Stomach smooth muscle (tissue), 2 donors: ENCODE results near the gene ZNF236.
"Not testable (repeated sequence)": the region's sequence is repeated elsewhere in the genome, so short reads cannot be mapped to it uniquely, and the experiment has no call there.

ENCODE experiments used
- H3K27ac ChIP-seq: one replicate; pipeline ENCODE4 v1.7.0; 2013; ENCODE audit warnings: mild to moderate bottlenecking, low read length, inconsistent platforms
- H3K27me3 ChIP-seq, 2 donors: one replicate each; pipeline ENCODE4 v1.7.0; 2013; ENCODE audit warnings: low read length in 2 of 2; ENCODE audit not compliant: insufficient read depth in 2 of 2, control insufficient read depth in 1 of 2
- H3K36me3 ChIP-seq, 2 donors: one replicate each; pipeline ENCODE4 v1.7.0; 2013; ENCODE audit warnings: low read length in 2 of 2; ENCODE audit not compliant: control insufficient read depth in 2 of 2, insufficient read depth in 2 of 2
- H3K4me1 ChIP-seq: one replicate; pipeline ENCODE4 v1.7.0; 2013; ENCODE audit warnings: low read length; ENCODE audit not compliant: control insufficient read depth, insufficient read depth
- H3K4me3 ChIP-seq, 2 donors: one replicate each; pipeline ENCODE4 v1.7.0; 2013; ENCODE audit warnings: low read length in 2 of 2
- H3K9ac ChIP-seq, 2 donors: one replicate each; pipeline ENCODE4 v1.7.0; 2013; ENCODE audit warnings: low read length in 2 of 2, mild to moderate bottlenecking in 1 of 2
- H3K9me3 ChIP-seq, 2 donors: one replicate each; pipeline ENCODE4 v1.7.0; 2013; ENCODE audit warnings: low read length in 2 of 2; ENCODE audit not compliant: control insufficient read depth in 2 of 2
- donor health status: healthy.
- donor health status: Pancreatic carcinoma.

ZNF236 gene

DNA sequence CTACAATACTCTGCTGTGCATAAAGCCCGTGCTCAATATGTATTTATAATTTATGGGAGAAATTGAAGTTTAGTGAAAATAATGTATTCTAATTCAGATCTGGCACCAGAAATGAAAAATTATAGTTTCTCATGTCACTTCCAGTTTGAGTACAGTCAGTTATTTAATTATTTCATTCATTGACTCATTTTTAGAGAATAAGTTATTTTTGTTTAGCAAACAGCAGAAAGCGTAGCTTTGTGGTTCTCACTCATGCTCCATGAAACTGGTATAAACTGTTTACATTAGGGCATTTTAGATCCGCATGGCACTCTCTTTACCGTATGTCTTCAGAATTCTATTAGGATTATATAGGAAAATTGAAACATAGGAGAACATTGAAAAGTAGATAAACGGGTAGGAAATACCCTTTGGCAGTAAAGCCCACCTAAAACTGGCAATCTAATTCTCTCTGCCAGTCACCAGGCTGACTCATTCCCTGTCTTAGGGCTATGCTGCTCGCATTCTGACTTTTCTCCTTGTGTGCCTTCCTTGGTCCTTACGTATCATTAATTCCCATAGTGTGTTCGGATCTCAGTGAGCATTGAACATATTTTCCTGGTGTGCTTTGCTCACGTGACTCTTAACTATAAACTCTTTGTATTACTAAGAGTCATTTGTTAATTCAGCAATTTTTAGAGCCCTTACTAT, 106.0 kb downstream of the ZNF236 start:
- Histone ChIP-seq H3K4me3 (no peak overlapping the region), H3K36me3 (peaks cover 19 to 20% of the 10 kb centered on the region in 2 donors), H3K4me1 (peaks cover 9% of the 10 kb centered on the region), H3K9me3 (no peaks in the 10 kb centered on the region), H3K27me3 (no peaks in the 10 kb centered on the region), H3K9ac (no peak overlapping the region), H3K27ac (no peak overlapping the region)

DNA sequence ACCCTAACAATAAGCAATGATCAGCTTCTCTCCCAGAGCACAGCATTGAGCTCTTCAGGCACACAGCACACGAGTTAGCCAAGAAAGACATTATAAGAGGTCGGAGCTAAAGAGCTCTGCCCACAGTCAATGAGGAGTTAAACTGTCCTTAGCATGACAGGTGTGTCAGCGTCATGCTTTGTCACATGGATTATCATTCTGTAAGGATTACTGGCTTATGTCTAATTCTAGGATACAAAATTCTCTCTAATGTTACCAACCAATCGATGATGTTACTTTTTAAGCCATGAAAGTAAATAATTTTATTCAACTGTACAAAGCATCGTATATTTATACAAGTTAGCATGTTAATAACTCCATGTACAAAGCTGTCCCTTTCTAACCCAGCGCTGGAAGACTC, 108.8 kb downstream of the ZNF236 start:
- H3K36me3 ChIP-seq: peaks cover 20 to 26% of the 10 kb centered on the region in 2 donors

DNA sequence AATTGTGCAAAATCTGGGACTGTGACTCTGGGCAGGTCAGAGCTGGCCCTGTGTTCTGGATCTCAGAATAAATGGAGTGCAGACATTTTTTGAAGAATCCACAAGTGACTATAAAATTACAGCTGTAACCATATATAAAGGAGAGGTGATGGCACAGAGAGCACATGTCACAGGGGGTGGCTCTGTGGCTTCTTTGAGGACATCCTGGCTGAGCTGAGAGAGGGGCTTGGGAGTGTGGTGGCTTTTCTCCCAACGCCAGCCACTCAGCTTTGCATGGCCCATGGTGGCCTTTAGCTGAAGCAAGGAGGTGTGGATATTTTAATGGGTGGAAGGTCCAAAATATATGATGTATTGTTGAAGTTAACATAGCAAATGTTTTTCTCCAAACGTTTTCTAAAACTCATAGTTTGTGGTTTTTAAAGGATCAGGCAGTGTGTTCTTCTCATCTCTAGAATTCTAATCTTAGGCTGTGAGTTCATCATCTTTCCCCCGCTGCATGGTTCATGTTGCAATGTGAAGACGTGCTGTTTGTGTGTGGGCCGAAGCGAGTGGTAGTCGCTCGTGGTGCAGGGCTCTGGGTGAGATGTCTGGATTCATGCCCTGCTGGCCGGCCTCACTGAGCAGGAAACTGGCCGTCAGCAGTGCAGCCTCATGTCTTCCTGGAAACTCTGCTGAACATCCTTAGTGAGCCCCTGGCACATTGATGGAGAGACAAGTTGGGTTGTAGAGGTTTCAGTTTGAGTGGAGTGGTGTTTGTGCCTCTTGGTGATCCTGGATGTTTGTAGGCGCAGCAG, 109.9 kb downstream of the ZNF236 start:
- Histone ChIP-seq H3K9ac (no peak overlapping the region), H3K27me3 (no peaks in the 10 kb centered on the region), H3K4me1 (no peaks in the 10 kb centered on the region), H3K9me3 (no peaks in the 10 kb centered on the region), H3K36me3 (peaks cover 23 to 32% of the 10 kb centered on the region in 2 donors), H3K4me3 (no peak overlapping the region), H3K27ac (no peak overlapping the region)

More for the DNA sequence above, 108.8 kb downstream of the ZNF236 start:
- Histone ChIP-seq H3K4me3 (no peak overlapping the region), H3K9me3 (no peaks in the 10 kb centered on the region), H3K27me3 (no peaks in the 10 kb centered on the region), H3K4me1 (no peaks in the 10 kb centered on the region), H3K9ac (no peak overlapping the region), H3K27ac (no peak overlapping the region)

DNA sequence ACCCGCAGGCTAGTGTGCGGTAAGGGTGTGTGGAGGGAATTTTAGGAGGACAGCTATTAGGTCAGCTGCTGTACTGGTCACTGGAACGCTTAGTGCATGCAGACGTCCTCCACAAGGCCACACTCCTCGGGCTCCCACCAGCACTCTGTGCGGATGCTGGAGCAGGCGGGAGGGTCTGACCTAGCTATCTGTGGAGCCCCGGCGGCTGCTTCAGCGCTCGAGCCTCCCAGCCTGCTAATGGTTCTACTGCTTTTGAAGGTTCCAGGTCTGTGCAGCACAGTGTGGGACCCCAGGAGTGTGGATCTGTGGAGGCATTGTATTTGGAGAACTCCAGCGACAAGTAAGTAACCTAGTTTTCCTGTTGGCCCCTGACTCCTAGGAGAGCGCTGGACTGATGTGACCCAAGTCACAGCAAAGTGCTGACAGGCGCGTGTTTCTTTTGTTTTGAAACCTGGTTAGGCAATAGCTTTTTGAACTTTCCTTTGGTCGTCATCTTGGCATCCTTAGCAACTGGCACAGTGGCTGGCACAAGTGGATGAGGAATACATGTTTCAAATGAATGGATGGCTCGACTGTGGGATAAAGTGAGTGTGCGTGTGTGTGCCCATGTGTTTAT, 113.5 kb downstream of the ZNF236 start:
- H3K27ac ChIP-seq: no peak overlapping the region
- H3K27me3 ChIP-seq: no peaks in the 10 kb centered on the region
- no peaks in the 10 kb centered on the region for H3K9me3 ChIP-seq
- H3K36me3 ChIP-seq: peaks cover 37 to 40% of the 10 kb centered on the region in 2 donors
- no peak overlapping the region for H3K9ac ChIP-seq
- H3K4me1 ChIP-seq: no peaks in the 10 kb centered on the region
- no peak overlapping the region for H3K4me3 ChIP-seq

DNA sequence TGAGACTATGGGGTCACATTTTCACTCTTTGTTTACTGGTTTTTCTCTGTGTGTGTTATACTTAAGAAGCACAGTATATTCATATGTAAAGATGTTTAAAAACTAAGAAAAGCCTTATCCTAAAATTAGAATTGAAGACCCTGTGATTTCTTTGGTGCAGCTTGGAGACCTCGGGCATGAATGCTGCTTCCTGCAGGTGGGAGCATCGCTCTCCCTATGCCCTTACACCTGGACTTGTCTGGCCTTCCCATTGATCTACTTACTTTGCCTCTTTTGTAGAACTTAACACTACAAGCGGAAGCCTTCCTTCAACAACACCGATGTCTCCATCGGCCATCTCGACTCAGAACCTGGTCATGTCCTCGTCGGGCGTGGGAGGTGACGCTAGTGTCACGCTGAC, 114.5 kb downstream of the ZNF236 start:
- H3K36me3 ChIP-seq: peaks cover 37 to 38% of the 10 kb centered on the region in 2 donors
- no peak overlapping the region for H3K27ac ChIP-seq
- H3K9me3 ChIP-seq: no peaks in the 10 kb centered on the region
- no peak overlapping the region for H3K4me3 ChIP-seq
- H3K27me3 ChIP-seq: no peaks in the 10 kb centered on the region
- H3K9ac ChIP-seq: no peak overlapping the region
- H3K4me1 ChIP-seq: no peaks in the 10 kb centered on the region

DNA sequence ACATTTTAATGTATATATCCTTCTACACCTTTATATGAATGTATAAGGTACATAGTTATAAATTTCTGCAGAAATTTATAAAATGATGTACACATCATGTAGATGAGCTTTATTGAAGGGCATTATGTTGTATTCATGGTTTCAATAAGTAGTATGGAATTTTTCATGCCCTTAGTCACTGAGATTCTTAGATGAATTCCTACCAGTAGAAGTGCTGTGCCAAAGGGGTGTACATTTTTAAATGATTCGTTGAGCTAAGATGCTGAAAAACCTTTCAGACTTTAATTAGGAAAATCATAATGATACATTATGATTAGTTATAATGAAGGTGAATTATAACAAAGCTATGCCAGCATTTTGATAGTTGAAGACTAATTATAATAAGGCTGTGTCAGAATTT, 115.2 kb downstream of the ZNF236 start:
- Histone ChIP-seq H3K4me3 (no peak overlapping the region), H3K27ac (no peak overlapping the region), H3K4me1 (no peaks in the 10 kb centered on the region), H3K36me3 (peaks cover 37% of the 10 kb centered on the region in 2 donors), H3K9ac (no peak overlapping the region), H3K27me3 (no peaks in the 10 kb centered on the region), H3K9me3 (no peaks in the 10 kb centered on the region)

DNA sequence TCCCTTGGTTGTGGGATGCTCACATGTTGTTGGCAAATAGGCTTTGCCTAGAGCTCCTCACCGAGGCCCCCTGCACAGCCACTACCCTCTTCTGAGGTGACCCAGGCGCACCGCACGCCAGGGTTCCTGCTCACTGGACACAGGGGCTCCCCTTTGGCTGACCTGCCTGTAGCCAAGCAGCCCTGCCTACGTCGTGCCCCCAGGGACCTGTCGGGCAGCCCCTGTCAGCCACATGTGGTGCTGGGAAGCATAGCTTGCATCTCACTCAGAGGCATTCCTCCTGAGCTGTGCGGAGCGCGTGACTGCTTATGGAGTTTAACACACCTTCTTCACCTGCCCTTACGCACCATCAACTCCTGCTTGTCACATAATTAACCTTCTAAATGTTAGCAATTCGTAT, 116.3 kb downstream of the ZNF236 start:
- Histone ChIP-seq H3K9me3 (no peaks in the 10 kb centered on the region), H3K36me3 (peaks cover 36 to 37% of the 10 kb centered on the region in 2 donors)

DNA sequence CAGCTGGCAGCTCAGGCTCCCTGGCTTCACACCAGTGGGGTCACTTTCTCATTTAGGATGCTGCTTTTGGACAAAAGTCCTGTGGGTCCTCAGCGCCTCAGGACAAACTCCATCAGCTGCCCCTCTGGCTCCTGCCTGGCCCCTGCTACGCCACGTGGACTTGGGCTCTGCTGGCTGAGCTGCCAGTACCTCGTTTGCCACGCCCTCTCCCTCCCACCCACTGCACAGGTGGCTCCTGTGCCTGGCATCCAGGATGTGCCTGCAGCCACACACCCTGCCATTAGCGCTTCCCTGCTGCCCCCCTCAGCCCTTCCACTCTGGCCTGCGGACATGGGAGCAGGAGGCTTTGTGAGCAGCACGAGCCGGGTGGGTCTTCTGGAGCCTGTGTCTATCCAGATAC, 118.9 kb downstream of the ZNF236 start:
- Histone ChIP-seq H3K36me3 (peaks cover 28 to 30% of the 10 kb centered on the region in 2 donors), H3K27me3 (no peaks in the 10 kb centered on the region), H3K9ac (no peak overlapping the region), H3K4me3 (no peak overlapping the region), H3K27ac (no peak overlapping the region), H3K9me3 (no peaks in the 10 kb centered on the region), H3K4me1 (no peaks in the 10 kb centered on the region)

More for the DNA sequence above, 116.3 kb downstream of the ZNF236 start:
- H3K27ac ChIP-seq: no peak overlapping the region
- H3K9ac ChIP-seq: no peak overlapping the region
- H3K4me1 ChIP-seq: no peaks in the 10 kb centered on the region
- H3K27me3 ChIP-seq: no peaks in the 10 kb centered on the region
- no peak overlapping the region for H3K4me3 ChIP-seq

DNA sequence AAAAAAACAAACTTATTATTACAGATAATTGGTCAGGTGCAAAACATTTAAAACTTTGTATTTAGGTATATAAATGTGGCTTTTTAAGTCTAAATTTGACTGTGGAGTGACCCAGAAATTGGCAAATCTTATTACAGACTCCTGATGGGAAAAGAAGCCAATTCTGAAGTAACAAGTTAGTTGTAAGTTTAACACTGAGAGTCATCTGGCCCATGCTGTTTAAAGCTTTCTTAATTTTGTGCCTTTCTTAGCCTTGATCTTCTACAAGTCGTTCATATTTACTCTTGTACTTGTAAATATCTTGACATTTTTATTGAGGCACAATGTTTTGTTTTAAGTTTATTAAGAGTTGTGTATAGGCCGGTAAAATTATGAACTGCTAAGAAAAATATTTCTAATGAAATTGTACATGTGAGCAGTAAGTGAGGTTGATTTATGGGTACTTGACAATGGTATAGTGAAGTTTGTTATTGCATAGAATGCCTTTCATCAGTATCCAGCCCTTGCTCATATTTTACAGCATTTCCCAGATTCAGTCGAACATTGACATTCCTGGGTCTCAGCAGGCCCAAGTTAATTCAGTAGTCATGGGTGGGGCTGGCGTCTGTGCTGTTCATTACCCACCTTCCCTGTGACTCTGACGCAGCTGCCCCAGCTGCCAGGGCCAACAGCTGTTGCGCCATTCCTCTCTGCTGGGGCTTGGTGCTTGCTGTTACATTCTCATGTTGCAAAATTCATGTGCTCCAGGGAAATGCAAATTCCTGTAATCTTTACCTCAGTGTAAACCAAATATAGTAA, 121.4 kb downstream of the ZNF236 start:
- Histone ChIP-seq H3K36me3 (peaks cover 18 to 22% of the 10 kb centered on the region in 2 donors), H3K4me3 (no peak overlapping the region), H3K27ac (no peak overlapping the region), H3K9me3 (no peaks in the 10 kb centered on the region), H3K9ac (no peak overlapping the region), H3K27me3 (no peaks in the 10 kb centered on the region), H3K4me1 (no peaks in the 10 kb centered on the region)

DNA sequence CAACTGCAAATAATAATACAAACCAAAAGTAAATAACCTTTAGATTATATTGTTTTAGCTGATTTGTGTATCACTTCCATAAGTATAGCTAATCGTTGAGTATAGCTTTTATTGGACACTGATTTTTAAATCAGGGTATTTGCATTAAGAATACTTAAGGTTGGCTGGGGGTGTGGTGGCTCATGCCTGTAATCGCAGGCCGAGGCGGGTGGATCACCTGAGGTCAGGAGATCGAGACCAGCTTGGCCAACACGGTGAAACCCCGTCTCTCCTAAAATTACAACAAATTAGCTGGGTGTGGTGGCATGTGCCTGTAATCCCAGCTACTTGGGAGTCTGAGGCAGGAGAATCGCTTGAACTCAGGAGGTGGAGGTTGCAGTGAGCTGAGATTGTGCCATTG, 122.0 kb downstream of the ZNF236 start:
- not testable (repeated sequence) for H3K4me3 ChIP-seq, H3K27me3 ChIP-seq, H3K27ac ChIP-seq, H3K9ac ChIP-seq, H3K4me1 ChIP-seq, H3K9me3 ChIP-seq
- peaks cover 14 to 19% of the 10 kb centered on the region in 2 donors for H3K36me3 ChIP-seq
